Panc1 (cell line): ENCODE data around the gene ASXL1. TPM values are rescaled to one million over a fixed set of nuclear protein-coding genes. Genes with fewer than 3 reads are reported as not detected.

ENCODE experiments used
- ATAC-seq: fragments of 200-7000 bp; cut with Tn5 transposase; 2 replicates; pipeline ENCODE4 v1.9.1; 2020; ENCODE audit warnings: mild to moderate bottlenecking, moderate library complexity
- BruUV-seq: library from RNA; stranded (reverse); fragments of 400-500 nt; replicated peaks from 2 replicates; lab custom pipeline; 2021; lab: Mats Ljungman, UMichigan
- CTCF ChIA-PET: fragments of 300-600 bp; sonication (Branson Sonifier 250); formaldehyde crosslinking; loops from one replicate; lab custom pipeline; 2022; ENCODE audit warnings: antibody characterized with exemption; lab: Charles Lee
- POLR2A ChIA-PET: fragments of 300-600 bp; sonication (Branson Sonifier 250); formaldehyde crosslinking; loops from one replicate; lab custom pipeline; 2022; ENCODE audit warnings: antibody characterized with exemption; lab: Charles Lee
- DNase-seq: peaks from one replicate; pipeline ENCODE4 v3.0.0-alpha.2; 2010; ENCODE audit warnings: low read depth, low spot score
- H3K27ac ChIP-seq: 2 replicates; pipeline ENCODE4 v1.5.1; 2011; ENCODE audit warnings: mild to moderate bottlenecking, low read length, inconsistent platforms
- H3K27me3 ChIP-seq: fragments of 200-500 bp; sonication (Bioruptor generic); 2 replicates; pipeline ENCODE4 v1.6.0; 2014; ENCODE audit warnings: low read length, inconsistent platforms; ENCODE audit not compliant: control insufficient read depth, insufficient read depth
- H3K36me3 ChIP-seq: fragments of 200-500 bp; sonication (Bioruptor generic); 2 replicates; pipeline ENCODE4 v1.5.1; 2014; ENCODE audit warnings: inconsistent platforms, mild to moderate bottlenecking, low read length, moderate library complexity; ENCODE audit not compliant: control insufficient read depth, insufficient read depth
- H3K4me1 ChIP-seq: 2 replicates; pipeline ENCODE4 v1.5.1; 2011; ENCODE audit warnings: inconsistent platforms, mild to moderate bottlenecking, low read length, moderate library complexity; ENCODE audit not compliant: control insufficient read depth, insufficient read depth
- H3K4me3 ChIP-seq, 2 experiments: 2 replicates each; pipeline ENCODE4 v1.5.1; 2011 to 2012; ENCODE audit warnings: low read depth in 2 of 2, low read length in 2 of 2, mild to moderate bottlenecking in 2 of 2, inconsistent platforms in 1 of 2, moderate library complexity in 1 of 2
- H3K9me3 ChIP-seq: fragments of 200-500 bp; sonication (Bioruptor generic); 2 replicates; pipeline ENCODE4 v1.5.1; 2014; ENCODE audit warnings: low read depth, mild to moderate bottlenecking, inconsistent platforms, low read length, moderate library complexity; ENCODE audit not compliant: control insufficient read depth, insufficient read depth
- CTCF ChIP-seq: fragments of 450-650 bp; IDR thresholded peaks from 2 replicates; pipeline ENCODE4 v1.5.1; 2017; ENCODE audit warnings: mild to moderate bottlenecking
- POLR2AphosphoS5 ChIP-seq: IDR thresholded peaks from 2 replicates; pipeline ENCODE4 v1.6.1; 2012; ENCODE audit warnings: mild to moderate bottlenecking, low read depth, low read length, moderate library complexity
- REST ChIP-seq, 2 experiments: IDR thresholded peaks; 2 replicates each; pipeline ENCODE4 v1.6.1; 2011 to 2012; ENCODE audit warnings: low read depth in 2 of 2, control low read depth in 1 of 2, low read length in 1 of 2, mild to moderate bottlenecking in 1 of 2, moderate library complexity in 1 of 2; ENCODE audit not compliant: insufficient read depth in 1 of 2
- SIN3A ChIP-seq: IDR thresholded peaks from 2 replicates; pipeline ENCODE4 v1.6.1; 2012; ENCODE audit warnings: low read depth, mild to moderate bottlenecking, low read length, moderate library complexity, borderline replicate concordance; ENCODE audit not compliant: insufficient read depth
- TCF7L2 ChIP-seq: IDR thresholded peaks from 2 replicates; pipeline ENCODE4 v1.6.1; 2011; ENCODE audit warnings: mild to moderate bottlenecking, low read depth, low read length, inconsistent platforms
- in situ Hi-C: cut with HindIII; loops from 2 replicates; pipeline ENCODE4 v1.10.0; 2016; ENCODE audit warnings: low sequenced_read_pairs, low pct_unique_long_range_greater_than_20kb
- intact Hi-C: fragments of 100-400 bp; cut with micrococcal nuclease; formaldehyde crosslinking; loops from one replicate; pipeline ENCODE4 v1.10.0; 2022; ENCODE audit not compliant: unreplicated experiment
- total RNA-seq: library from RNA; stranded (reverse); gene quantifications from one replicate; pipeline ENCODE4 v1.2.1, GENCODE V29; 2021; ENCODE audit not compliant: unreplicated experiment

ASXL1 gene
- total RNA-seq, 1 experiment from 2014 or later = 205 TPM

GRCh38 chr20:32431457-32431856 is 73.3 kb downstream of the ASXL1 start:
- BruUV-seq = no TSS peak
- DNase-seq (no peak), ATAC-seq (no peak)
- in situ Hi-C loops (no loop called here), intact Hi-C loops (no loop called here)
- TF ChIP-seq CTCF = no peak
- no peak for TF ChIP-seq SIN3A
- TF ChIP-seq POLR2AphosphoS5 = no peak
- TF ChIP-seq TCF7L2 = no peak
- no peak for TF ChIP-seq REST (IDR thresholded peaks at IDR 0.05; ENCODE audit: insufficient read depth in 1 of 2, low read depth in 2 of 2, low read length in 1 of 2)
- no peaks in the 10 kb centered on the region for H3K4me1 ChIP-seq
- H3K9me3 ChIP-seq = no peaks in the 10 kb centered on the region
- ChIA-PET CTCF (no interaction called here), POLR2A (no interaction called here)
- H3K4me3 ChIP-seq = no peak overlapping the region
- H3K27ac ChIP-seq = no peak overlapping the region
- peaks cover 78% of the 10 kb centered on the region for H3K36me3 ChIP-seq
- no peaks in the 10 kb centered on the region for H3K27me3 ChIP-seq

GRCh38 chr20:32432277-32432676 is 74.1 kb downstream of the ASXL1 start:
- no peak overlapping the region for H3K4me3 ChIP-seq
- H3K4me1 ChIP-seq = no peaks in the 10 kb centered on the region
- TF ChIP-seq REST (IDR thresholded peaks at IDR 0.05; ENCODE audit: insufficient read depth in 1 of 2, low read depth in 2 of 2, low read length in 1 of 2) = no peak
- no peak; the same call in 1 of the 2 replicates for TF ChIP-seq POLR2AphosphoS5
- TF ChIP-seq SIN3A = no peak
- TF ChIP-seq CTCF = no peak
- TF ChIP-seq TCF7L2 = no peak
- no peak for ATAC-seq
- CTCF ChIA-PET = no interaction called here
- POLR2A ChIA-PET = no interaction called here
- intact Hi-C loops (no loop called here), in situ Hi-C loops (no loop called here)
- no TSS peak for BruUV-seq
- DNase-seq = no peak
- no peak overlapping the region for H3K27ac ChIP-seq
- H3K36me3 ChIP-seq = peaks cover 86% of the 10 kb centered on the region
- no peaks in the 10 kb centered on the region for H3K9me3 ChIP-seq
- H3K27me3 ChIP-seq = no peaks in the 10 kb centered on the region
